Fibroblast of lung (primary cell): ENCODE results near the gene KRTAP5-1. TPM values are rescaled to one million over a fixed set of nuclear protein-coding genes. Genes with fewer than 3 reads are reported as not detected.

Experiments used
- DNase-seq, 2 donors: peaks; one replicate each; pipeline versions ENCODE4 v3.0.0 to v3.0.0-alpha.2; 2010; ENCODE audit warnings: low read depth in 2 of 2
- H2AFZ ChIP-seq: 2 replicates; pipeline ENCODE4 v1.5.1; 2012; ENCODE audit warnings: low read length, control low read depth, inconsistent platforms
- H3K27ac ChIP-seq: 2 replicates; pipeline ENCODE4 v1.5.1; 2011; ENCODE audit warnings: low read length, control low read depth; ENCODE audit not compliant: insufficient read depth
- H3K27me3 ChIP-seq: 2 replicates; pipeline ENCODE4 v1.5.1; 2011; ENCODE audit warnings: mild to moderate bottlenecking, low read length; ENCODE audit not compliant: control insufficient read depth, insufficient read depth
- H3K36me3 ChIP-seq: 2 replicates; pipeline ENCODE4 v1.5.1; 2011; ENCODE audit warnings: low read length; ENCODE audit not compliant: control insufficient read depth, insufficient read depth
- H3K4me1 ChIP-seq: 2 replicates; pipeline ENCODE4 v1.5.1; 2011; ENCODE audit warnings: low read length; ENCODE audit not compliant: control insufficient read depth, insufficient read depth; ENCODE audit errors: extremely low read depth
- H3K4me2 ChIP-seq: 2 replicates; pipeline ENCODE4 v1.5.1; 2011; ENCODE audit warnings: low read length, control low read depth; ENCODE audit not compliant: insufficient read depth; ENCODE audit errors: extremely low read depth
- H3K4me3 ChIP-seq, 4 experiments: fragments of 200-600 bp in 1 of 4; sonication (generic) in 1 of 4; replicated peaks in 1 of 4; 2 replicates each; pipeline ENCODE4 v1.5.1; 2011 to 2016; ENCODE audit warnings: low read length in 4 of 4, low read depth in 3 of 4, mild to moderate bottlenecking in 3 of 4, control low read depth in 2 of 4, inconsistent platforms in 1 of 4, mixed read lengths in 1 of 4; ENCODE audit not compliant: insufficient read depth in 1 of 4; ENCODE audit errors: control extremely low read depth in 1 of 4
- H3K79me2 ChIP-seq: 2 replicates; pipeline ENCODE4 v1.5.1; 2012; ENCODE audit warnings: mild to moderate bottlenecking, low read length, inconsistent platforms; ENCODE audit not compliant: control insufficient read depth, insufficient read depth
- H3K9ac ChIP-seq: 2 replicates; pipeline ENCODE4 v1.5.1; 2011; ENCODE audit warnings: mild to moderate bottlenecking, low read length, control low read depth; ENCODE audit not compliant: insufficient read depth
- H3K9me3 ChIP-seq: 2 replicates; pipeline ENCODE4 v1.5.1; 2012; ENCODE audit warnings: low read depth, low read length; ENCODE audit not compliant: control insufficient read depth, insufficient read depth
- H4K20me1 ChIP-seq: 2 replicates; pipeline ENCODE4 v1.5.1; 2011; ENCODE audit warnings: low read length; ENCODE audit not compliant: control insufficient read depth, insufficient read depth; ENCODE audit errors: extremely low read depth
- EZH2 ChIP-seq: IDR thresholded peaks from 2 replicates; pipeline ENCODE4 v1.5.1; 2012; ENCODE audit warnings: low read length, control low read depth, mild to moderate bottlenecking; ENCODE audit errors: missing control alignments
- polyA plus RNA-seq, 2 donors: library from polyadenylated mRNA; depleted of rRNA in 1 of 2; stranded (reverse) in 1 of 2; unstranded in 1 of 2; fragments of >200 nt; gene quantifications; 2 replicates each; pipeline ENCODE4 v1.2.1, GENCODE V29; 2011 to 2012; ENCODE audit warnings: missing spikeins in 1 of 2
- total RNA-seq: library from RNA; depleted of rRNA; stranded (reverse); fragments of >200 nt; gene quantifications from 2 replicates; pipeline ENCODE4 v1.2.1, GENCODE V29; 2014
- TF ChIP-seq, protein P1 (sequence below), 2 donors: IDR thresholded peaks in 1 of 2; conservative IDR thresholded peaks in 1 of 2; 1 replicate in 1 of 2; 2 replicates in 1 of 2; pipeline ENCODE4 v1.5.1; 2011 to 2012; ENCODE audit warnings: low read length in 2 of 2, control low read depth in 1 of 2, inconsistent platforms in 1 of 2, low read depth in 1 of 2, mild to moderate bottlenecking in 1 of 2

KRTAP5-1 gene
- total and polyA plus RNA-seq, 2 donors (not counting 1 experiment from before 2014, with no cell fraction given), result not detected

DNA sequence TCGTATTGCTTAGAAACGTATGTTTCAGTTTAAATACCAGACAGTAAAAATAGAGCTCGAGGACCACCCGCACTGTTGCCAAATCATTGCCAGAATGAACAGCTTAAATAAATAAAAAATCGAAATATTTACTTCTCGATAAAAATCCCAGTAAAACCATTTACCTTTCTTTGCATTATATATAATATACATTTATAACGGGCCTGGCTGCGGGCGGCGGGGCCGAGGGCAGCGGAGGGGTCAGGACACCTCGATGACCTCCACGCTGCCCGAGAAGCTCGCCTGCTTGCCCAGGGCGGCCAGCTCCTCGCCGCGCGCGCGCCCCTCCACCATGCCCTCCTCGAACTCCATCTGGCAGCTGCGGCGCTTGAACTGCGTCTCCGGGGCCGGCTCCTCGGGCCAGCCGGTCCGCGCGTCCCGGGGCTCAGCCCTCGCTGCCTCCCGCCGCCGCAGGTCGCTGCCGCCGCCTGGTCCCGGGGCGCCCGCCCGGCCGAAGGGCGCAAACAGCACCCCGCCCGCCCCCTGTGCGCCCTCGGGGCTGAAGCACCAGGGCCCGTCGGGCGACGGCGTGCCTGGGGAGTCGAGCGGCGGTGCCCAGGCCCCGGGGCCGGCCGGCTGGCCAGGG is 28.7 kb downstream of the KRTAP5-1 start:
- Histone ChIP-seq H3K4me3 (no peak overlapping the region), H3K9ac (no peak overlapping the region), H3K79me2 (no peaks in the 10 kb centered on the region), H3K4me2 (no peak overlapping the region), H3K9me3 (no peaks in the 10 kb centered on the region), H4K20me1 (no peaks in the 10 kb centered on the region), H3K36me3 (no peaks in the 10 kb centered on the region), H2AFZ (no peak overlapping the region), H3K27me3 (no peaks in the 10 kb centered on the region), H3K4me1 (peaks cover 5% of the 10 kb centered on the region), H3K27ac (no peak overlapping the region)
- TF ChIP-seq EZH2, result no peak
- TF ChIP-seq, protein P1, sequence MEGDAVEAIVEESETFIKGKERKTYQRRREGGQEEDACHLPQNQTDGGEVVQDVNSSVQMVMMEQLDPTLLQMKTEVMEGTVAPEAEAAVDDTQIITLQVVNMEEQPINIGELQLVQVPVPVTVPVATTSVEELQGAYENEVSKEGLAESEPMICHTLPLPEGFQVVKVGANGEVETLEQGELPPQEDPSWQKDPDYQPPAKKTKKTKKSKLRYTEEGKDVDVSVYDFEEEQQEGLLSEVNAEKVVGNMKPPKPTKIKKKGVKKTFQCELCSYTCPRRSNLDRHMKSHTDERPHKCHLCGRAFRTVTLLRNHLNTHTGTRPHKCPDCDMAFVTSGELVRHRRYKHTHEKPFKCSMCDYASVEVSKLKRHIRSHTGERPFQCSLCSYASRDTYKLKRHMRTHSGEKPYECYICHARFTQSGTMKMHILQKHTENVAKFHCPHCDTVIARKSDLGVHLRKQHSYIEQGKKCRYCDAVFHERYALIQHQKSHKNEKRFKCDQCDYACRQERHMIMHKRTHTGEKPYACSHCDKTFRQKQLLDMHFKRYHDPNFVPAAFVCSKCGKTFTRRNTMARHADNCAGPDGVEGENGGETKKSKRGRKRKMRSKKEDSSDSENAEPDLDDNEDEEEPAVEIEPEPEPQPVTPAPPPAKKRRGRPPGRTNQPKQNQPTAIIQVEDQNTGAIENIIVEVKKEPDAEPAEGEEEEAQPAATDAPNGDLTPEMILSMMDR (conservative IDR thresholded peaks at IDR 0.05 in 1 of 2, IDR thresholded peaks at IDR 0.05 in 1 of 2; ENCODE audit: low read depth in 1 of 2, low read length in 2 of 2), result no peak
- DNase-seq, result no peak

- no peaks in the 10 kb centered on the region for H4K20me1 ChIP-seq
- no peak for TF ChIP-seq EZH2
- TF ChIP-seq, protein P1 (conservative IDR thresholded peaks at IDR 0.05 in 1 of 2, IDR thresholded peaks at IDR 0.05 in 1 of 2; ENCODE audit: low read depth in 1 of 2, low read length in 2 of 2), result no peak
- H3K9me3 ChIP-seq, result no peaks in the 10 kb centered on the region
- H3K4me1 ChIP-seq, result peaks cover 5% of the 10 kb centered on the region
- H3K4me2 ChIP-seq, result no peak overlapping the region
- no peaks in the 10 kb centered on the region for H3K79me2 ChIP-seq
- H3K4me3 ChIP-seq, result no peak overlapping the region
- H3K36me3 ChIP-seq, result no peaks in the 10 kb centered on the region
- H3K27ac ChIP-seq, result no peak overlapping the region
- H3K9ac ChIP-seq, result no peak overlapping the region
- no peaks in the 10 kb centered on the region for H3K27me3 ChIP-seq
- no peak for DNase-seq
- H2AFZ ChIP-seq, result no peak overlapping the region
Measured at GRCh38 chr11:1555713-1556153, 29.4 kb downstream of the KRTAP5-1 start.

- DNase-seq, result no peak
- H3K79me2 ChIP-seq, result no peaks in the 10 kb centered on the region
- H3K4me1 ChIP-seq, result peaks cover 5% of the 10 kb centered on the region
- H3K36me3 ChIP-seq, result no peaks in the 10 kb centered on the region
- H2AFZ ChIP-seq, result no peak overlapping the region
- no peak overlapping the region for H3K9ac ChIP-seq
- no peak overlapping the region for H3K4me3 ChIP-seq
- no peaks in the 10 kb centered on the region for H4K20me1 ChIP-seq
- no peak overlapping the region for H3K27ac ChIP-seq
- no peaks in the 10 kb centered on the region for H3K27me3 ChIP-seq
- H3K9me3 ChIP-seq, result no peaks in the 10 kb centered on the region
- TF ChIP-seq EZH2, result no peak
- TF ChIP-seq, protein P1 (conservative IDR thresholded peaks at IDR 0.05 in 1 of 2, IDR thresholded peaks at IDR 0.05 in 1 of 2; ENCODE audit: low read depth in 1 of 2, low read length in 2 of 2), result no peak
- no peak overlapping the region for H3K4me2 ChIP-seq
Measured at GRCh38 chr11:1554981-1555712, 29.9 kb downstream of the KRTAP5-1 start.
